HCT116 (cell line): ENCODE data around the gene HCRTR2. TPM values are rescaled to one million over a fixed set of nuclear protein-coding genes. Genes with fewer than 3 reads are reported as not detected.

Experiments used
- ATAC-seq: fragments of 200-7000 bp; cut with Tn5 transposase; 2 replicates; pipeline ENCODE4 v1.9.1; 2020; ENCODE audit warnings: mild to moderate bottlenecking, moderate library complexity
- BruUV-seq: library from RNA; stranded (reverse); fragments of 400-500 nt; replicated peaks from 2 replicates; lab custom pipeline; 2021; lab: Mats Ljungman, UMichigan
- CTCF ChIA-PET: fragments of 300-600 bp; sonication (Branson Sonifier 250); formaldehyde crosslinking; loops from one replicate; lab custom pipeline; 2021; ENCODE audit warnings: antibody characterized with exemption; lab: Charles Lee
- POLR2A ChIA-PET: fragments of 300-600, 350-600 bp; sonication (Branson Sonifier 250); formaldehyde crosslinking; loops from one replicate; lab custom pipeline; 2021; ENCODE audit warnings: antibody characterized with exemption; lab: Charles Lee
- RAD21 ChIA-PET, 2 experiments: fragments of 300-600 bp; sonication (Branson Sonifier 250); formaldehyde crosslinking; loops; one replicate each; lab custom pipeline; 2023; ENCODE audit warnings: low total read pairs in 2 of 2; ENCODE audit not compliant: uncharacterized antibody in 2 of 2, unreplicated experiment in 2 of 2, low non-redundant PET in 1 of 2; lab: Charles Lee
- DNase-seq: peaks from one replicate; pipeline ENCODE4 v3.0.0-alpha.2; 2010; ENCODE audit warnings: low read depth, low spot score
- H2AFZ ChIP-seq: fragments of 200-600 bp; shearing (Covaris generic), sonication (generic); 2 replicates; pipeline ENCODE4 v1.6.1; 2017; ENCODE audit warnings: low read depth, mixed run types, mixed read lengths, antibody characterized with exemption, low read length; ENCODE audit not compliant: poor library complexity, severe bottlenecking
- H3K27ac ChIP-seq: 2 replicates; pipeline ENCODE4 v1.5.1; 2012; ENCODE audit warnings: low read depth, low read length
- H3K27me3 ChIP-seq: fragments of 200-600 bp; sonication (generic); 2 replicates; pipeline ENCODE4 v1.6.1; 2016; ENCODE audit warnings: mixed run types, low read length, mixed read lengths; ENCODE audit not compliant: insufficient read depth
- H3K36me3 ChIP-seq, 2 experiments: fragments of 200-500 bp in 1 of 2; fragments of 200-600 bp in 1 of 2; sonication (Bioruptor generic) in 1 of 2; sonication (generic) in 1 of 2; 2 replicates each; pipeline versions ENCODE4 v1.5.1 to v1.6.1; 2014 to 2016; ENCODE audit warnings: low read length in 2 of 2, inconsistent platforms in 1 of 2, mixed read lengths in 1 of 2, mixed run types in 1 of 2; ENCODE audit not compliant: insufficient read depth in 2 of 2, control insufficient read depth in 1 of 2
- H3K4me1 ChIP-seq, 2 experiments: fragments of 200-600 bp in 1 of 2; sonication (generic) in 1 of 2; 2 replicates each; pipeline versions ENCODE4 v1.5.1 to v1.6.1; 2012 to 2017; ENCODE audit warnings: low read length in 2 of 2, inconsistent platforms in 1 of 2, mild to moderate bottlenecking in 1 of 2, mixed read lengths in 1 of 2, mixed run types in 1 of 2, moderate library complexity in 1 of 2; ENCODE audit not compliant: insufficient read depth in 2 of 2, control insufficient read depth in 1 of 2
- H3K4me2 ChIP-seq: fragments of 200-600 bp; sonication (generic); 2 replicates; pipeline ENCODE4 v1.6.1; 2017; ENCODE audit warnings: mixed run types, low read length, mixed read lengths
- H3K4me3 ChIP-seq, 2 experiments: fragments of 200-600 bp in 1 of 2; sonication (generic) in 1 of 2; replicated peaks in 1 of 2; 2 replicates each; pipeline ENCODE4 v1.5.1; 2011 to 2016; ENCODE audit warnings: low read length in 2 of 2, control low read depth in 1 of 2, low read depth in 1 of 2, mild to moderate bottlenecking in 1 of 2, mixed read lengths in 1 of 2, mixed run types in 1 of 2
- H3K79me2 ChIP-seq: fragments of 200-600 bp; sonication (generic); 2 replicates; pipeline ENCODE4 v1.6.1; 2017; ENCODE audit warnings: mild to moderate bottlenecking, mixed run types, low read length, moderate library complexity, mixed read lengths; ENCODE audit not compliant: insufficient read depth
- H3K9ac ChIP-seq: fragments of 200-600 bp; sonication (generic); 2 replicates; pipeline ENCODE4 v1.6.1; 2016; ENCODE audit warnings: low read length, mixed read lengths
- H3K9me2 ChIP-seq: fragments of 200-600 bp; sonication (generic), shearing (Covaris generic); 2 replicates; pipeline ENCODE4 v1.6.1; 2017; ENCODE audit warnings: mixed run types, mild to moderate bottlenecking, moderate library complexity; ENCODE audit not compliant: insufficient read depth
- H3K9me3 ChIP-seq, 2 experiments: fragments of 200-500 bp in 1 of 2; fragments of 200-600 bp in 1 of 2; sonication (Bioruptor generic) in 1 of 2; sonication (generic) in 1 of 2; 2 replicates each; pipeline ENCODE4 v1.6.1; 2014 to 2017; ENCODE audit warnings: low read length in 2 of 2, mixed read lengths in 2 of 2, inconsistent platforms in 1 of 2, low read depth in 1 of 2, mild to moderate bottlenecking in 1 of 2, mixed run types in 1 of 2, moderate library complexity in 1 of 2; ENCODE audit not compliant: control insufficient read depth in 1 of 2, insufficient read depth in 1 of 2
- H4K20me1 ChIP-seq: fragments of 200-600 bp; sonication (generic), shearing (Covaris generic); 2 replicates; pipeline ENCODE4 v1.6.1; 2017; ENCODE audit warnings: mixed run types, mild to moderate bottlenecking, moderate library complexity; ENCODE audit not compliant: insufficient read depth
- CBX3 ChIP-seq: IDR thresholded peaks from 2 replicates; pipeline ENCODE4 v1.6.1; 2012; ENCODE audit warnings: low read depth
- EGR1 ChIP-seq: IDR thresholded peaks from 2 replicates; pipeline ENCODE4 v1.6.1; 2012; ENCODE audit warnings: low read depth
- EZH2phosphoT487 ChIP-seq: fragments of 200-600 bp; IDR thresholded peaks from 2 replicates; pipeline ENCODE4 v1.6.1; 2018; ENCODE audit warnings: antibody characterized with exemption, borderline replicate concordance
- FOSL1 ChIP-seq: IDR thresholded peaks from 2 replicates; pipeline ENCODE4 v1.6.1; 2012; ENCODE audit warnings: low read depth
- POLR2AphosphoS5 ChIP-seq: IDR thresholded peaks from 2 replicates; pipeline ENCODE4 v1.6.1; 2011; ENCODE audit warnings: mild to moderate bottlenecking, low read depth, low read length, moderate library complexity
- RAD21 ChIP-seq: IDR thresholded peaks from 2 replicates; pipeline ENCODE4 v1.6.1; 2012; ENCODE audit warnings: low read depth, mild to moderate bottlenecking
- SP1 ChIP-seq: IDR thresholded peaks from 2 replicates; pipeline ENCODE4 v1.6.1; 2012; ENCODE audit warnings: low read depth
- SRF ChIP-seq: IDR thresholded peaks from 2 replicates; pipeline ENCODE4 v1.6.1; 2012; ENCODE audit warnings: low read depth
- TCF7L2 ChIP-seq: IDR thresholded peaks from 2 replicates; pipeline ENCODE4 v1.7.0; 2011; ENCODE audit warnings: borderline replicate concordance, inconsistent platforms; ENCODE audit not compliant: insufficient read depth, insufficient read length; ENCODE audit errors: extremely low read depth
- intact Hi-C: fragments of 100-400 bp; cut with micrococcal nuclease; formaldehyde crosslinking; loops from 2 replicates; pipeline ENCODE4 v1.10.0; 2022
- total RNA-seq: library from RNA; stranded (reverse); gene quantifications from one replicate; pipeline ENCODE4 v1.2.1, GENCODE V29; 2021; ENCODE audit not compliant: unreplicated experiment
- TF ChIP-seq, protein P1 (sequence below): IDR thresholded peaks from 2 replicates; pipeline ENCODE4 v1.6.1; 2011; ENCODE audit warnings: mild to moderate bottlenecking, low read length, moderate library complexity; ENCODE audit not compliant: insufficient replicate concordance; ENCODE audit errors: extremely low read depth

The HCRTR2 gene
- total RNA-seq, 1 experiment from 2014 or later: not detected

GRCh38 chr6:55210952-55211351 is 36.6 kb downstream of the HCRTR2 start:
- H3K9me2 ChIP-seq: no peaks in the 10 kb centered on the region; the same call in 1 of the 2 replicates
- RAD21 ChIA-PET: no interaction called here
- no peak for ATAC-seq
- H3K27ac ChIP-seq: no peak overlapping the region
- BruUV-seq: no TSS peak
- no peak for TF ChIP-seq POLR2AphosphoS5
- TF ChIP-seq SRF: no peak
- TF ChIP-seq FOSL1: no peak
- no peak for TF ChIP-seq RAD21
- no peak for TF ChIP-seq SP1
- TF ChIP-seq, protein P1, sequence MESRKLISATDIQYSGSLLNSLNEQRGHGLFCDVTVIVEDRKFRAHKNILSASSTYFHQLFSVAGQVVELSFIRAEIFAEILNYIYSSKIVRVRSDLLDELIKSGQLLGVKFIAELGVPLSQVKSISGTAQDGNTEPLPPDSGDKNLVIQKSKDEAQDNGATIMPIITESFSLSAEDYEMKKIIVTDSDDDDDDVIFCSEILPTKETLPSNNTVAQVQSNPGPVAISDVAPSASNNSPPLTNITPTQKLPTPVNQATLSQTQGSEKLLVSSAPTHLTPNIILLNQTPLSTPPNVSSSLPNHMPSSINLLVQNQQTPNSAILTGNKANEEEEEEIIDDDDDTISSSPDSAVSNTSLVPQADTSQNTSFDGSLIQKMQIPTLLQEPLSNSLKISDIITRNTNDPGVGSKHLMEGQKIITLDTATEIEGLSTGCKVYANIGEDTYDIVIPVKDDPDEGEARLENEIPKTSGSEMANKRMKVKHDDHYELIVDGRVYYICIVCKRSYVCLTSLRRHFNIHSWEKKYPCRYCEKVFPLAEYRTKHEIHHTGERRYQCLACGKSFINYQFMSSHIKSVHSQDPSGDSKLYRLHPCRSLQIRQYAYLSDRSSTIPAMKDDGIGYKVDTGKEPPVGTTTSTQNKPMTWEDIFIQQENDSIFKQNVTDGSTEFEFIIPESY: no peak
- TF ChIP-seq CBX3: no peak
- no peak for TF ChIP-seq EZH2phosphoT487
- TF ChIP-seq EGR1: no peak
- no peak overlapping the region for H2AFZ ChIP-seq
- POLR2A ChIA-PET: no interaction called here
- H3K4me1 ChIP-seq: no peaks in the 10 kb centered on the region
- CTCF ChIA-PET: no interaction called here
- no peaks in the 10 kb centered on the region for H3K79me2 ChIP-seq
- no peak overlapping the region for H3K4me2 ChIP-seq
- H3K27me3 ChIP-seq: no peaks in the 10 kb centered on the region
- no peak for DNase-seq
- no peaks in the 10 kb centered on the region for H4K20me1 ChIP-seq
- no peaks in the 10 kb centered on the region for H3K36me3 ChIP-seq
- H3K4me3 ChIP-seq: no peak overlapping the region
- H3K9ac ChIP-seq: no peak overlapping the region
- intact Hi-C loops: no loop called here
- no peaks in the 10 kb centered on the region for H3K9me3 ChIP-seq

- POLR2A ChIA-PET: no interaction called here
Measured at GRCh38 chr6:55212156-55212555, 37.8 kb downstream of the HCRTR2 start.

More at GRCh38 chr6:55212156-55212555, 37.8 kb downstream of the HCRTR2 start:
- intact Hi-C loops: no loop called here
- Histone ChIP-seq H3K79me2 (no peaks in the 10 kb centered on the region), H3K4me1 (no peaks in the 10 kb centered on the region), H4K20me1 (no peaks in the 10 kb centered on the region), H2AFZ (no peak overlapping the region), H3K9me3 (no peaks in the 10 kb centered on the region), H3K36me3 (no peaks in the 10 kb centered on the region), H3K27me3 (no peaks in the 10 kb centered on the region), H3K4me2 (no peak overlapping the region), H3K4me3 (no peak overlapping the region), H3K9ac (no peak overlapping the region), H3K27ac (no peak overlapping the region), H3K9me2 (no peaks in the 10 kb centered on the region; the same call in 1 of the 2 replicates)
- TF ChIP-seq POLR2AphosphoS5: no peak
- TF ChIP-seq TCF7L2: no peak
- TF ChIP-seq RAD21: no peak
- no peak for TF ChIP-seq SP1
- ChIA-PET CTCF (no interaction called here), RAD21 (no interaction called here)
- DNase-seq (no peak), ATAC-seq (no peak)
- no TSS peak for BruUV-seq
